Posterior cingulate gyrus (tissue), 11 donors: Measurements from ENCODE around the gene OBP2B.

ENCODE experiments used
- DNase-seq, 10 donors: peaks; one replicate each; pipeline versions ENCODE4 v3.0.0 to v3.0.0-alpha.2; 2020 to 2021; ENCODE audit warnings: mixed read lengths in 3 of 10
- intact Hi-C: fragments of 100-400 bp; cut with DNase I; formaldehyde crosslinking; loops from one replicate; pipeline ENCODE4 v1.15.1; 2023

OBP2B gene

GRCh38 chr9:133204335-133204992 is 4.6 kb downstream of the OBP2B start:
- intact Hi-C loops: no loop called here
- peak in 2 of 10 donors; percentile 72 to 74 for DNase-seq

GRCh38 chr9:133203506-133204075 is 5.5 kb downstream of the OBP2B start:
- DNase-seq: peak in 2 of 10 donors; percentile 35 to 36
- intact Hi-C loops: no loop called here

- peak in 2 of 10 donors; percentile 38 to 80 for DNase-seq
- intact Hi-C loops: no loop called here
These were observed 6.2 kb downstream of the OBP2B start for GRCh38 chr9:133202688-133203453.

GRCh38 chr9:133202145-133202513 is 6.9 kb downstream of the OBP2B start:
- intact Hi-C loops: no loop called here
- peak in 2 of 10 donors; percentile 60 to 66 for DNase-seq

- DNase-seq: peak in 2 of 10 donors; percentile 29 to 57
- intact Hi-C loops: no loop called here
These were observed 7.5 kb downstream of the OBP2B start for GRCh38 chr9:133201424-133202144.

GRCh38 chr9:133200631-133201030 is 8.4 kb downstream of the OBP2B start:
- intact Hi-C loops: no loop called here
- peak in 2 of 10 donors; percentile 12 to 36 for DNase-seq

- DNase-seq: peak in 2 of 10 donors; percentile 68 to 81
- intact Hi-C loops: no loop called here
These were observed 9.3 kb downstream of the OBP2B start for GRCh38 chr9:133199648-133200321.

- intact Hi-C loops: no loop called here
- DNase-seq: no peak
These were observed 14.0 kb downstream of the OBP2B start for GRCh38 chr9:133195029-133195428.

- intact Hi-C loops: no loop called here
These were observed 14.5 kb downstream of the OBP2B start for GRCh38 chr9:133194597-133194996.

GRCh38 chr9:133191989-133192388 is 17.1 kb downstream of the OBP2B start:
- peak in 1 of 10 donors; percentile 65 for DNase-seq
- intact Hi-C loops: no loop called here

More at GRCh38 chr9:133194597-133194996, 14.5 kb downstream of the OBP2B start:
- DNase-seq: no peak

- intact Hi-C loops: loop anchor here (5.0 kb wide), 1 partner anchor 137 kb away; no protein-coding TSS in a partner anchor
These were observed 19.2 kb downstream of the OBP2B start for GRCh38 chr9:133189826-133190225.

GRCh38 chr9:133188843-133189180 is 20.2 kb downstream of the OBP2B start:
- intact Hi-C loops: loop anchor here (5.0 kb wide), 1 partner anchor 138 kb away; no protein-coding TSS in a partner anchor
- DNase-seq: peak in 2 of 10 donors; percentile 22 to 50

More at GRCh38 chr9:133189826-133190225, 19.2 kb downstream of the OBP2B start:
- peak in 2 of 10 donors; percentile 48 to 53 for DNase-seq

- DNase-seq: peak in 2 of 10 donors; percentile 30 to 64
- intact Hi-C loops: loop anchor here (5.0 kb wide), 1 partner anchor 139 kb away; no protein-coding TSS in a partner anchor
These were observed 20.8 kb downstream of the OBP2B start for GRCh38 chr9:133188006-133188842.

GRCh38 chr9:133187561-133188005 is 21.5 kb downstream of the OBP2B start:
- intact Hi-C loops: loop anchor here (2.0 to 5.0 kb wide), 2 partner anchors 140 to 299 kb away; no protein-coding TSS in a partner anchor
- peak in 1 of 10 donors; percentile 57 for DNase-seq

GRCh38 chr9:133186736-133187135 is 22.3 kb downstream of the OBP2B start:
- intact Hi-C loops: loop anchor here (2.0 to 5.0 kb wide), 2 partner anchors 141 to 300 kb away; no protein-coding TSS in a partner anchor
- peak in 1 of 10 donors; percentile 79 for DNase-seq

GRCh38 chr9:133184971-133185370 is 24.1 kb downstream of the OBP2B start:
- peak in 4 of 10 donors; percentile 45 to 83 (median 47) for DNase-seq

GRCh38 chr9:133182151-133182550 is 26.9 kb downstream of the OBP2B start:
- intact Hi-C loops: no loop called here
- peak in 2 of 10 donors; percentile 33 to 56 for DNase-seq

More at GRCh38 chr9:133184971-133185370, 24.1 kb downstream of the OBP2B start:
- intact Hi-C loops: loop anchor here (5.0 kb wide), 1 partner anchor 142 kb away; no protein-coding TSS in a partner anchor

- no peak for DNase-seq
- intact Hi-C loops: no loop called here
These were observed 27.5 kb downstream of the OBP2B start for GRCh38 chr9:133181561-133181960.
